Erythroblast (primary cell): Measurements from ENCODE around the gene ARHGEF4.

Experiments used
- GATA1 ChIP-seq: IDR thresholded peaks from 2 replicates; pipeline ENCODE4 v1.6.1; 2011; ENCODE audit warnings: low read depth, mild to moderate bottlenecking, control low read depth, low read length, moderate library complexity
- POLR2A ChIP-seq: IDR thresholded peaks from 2 replicates; pipeline ENCODE4 v1.6.1; 2011; ENCODE audit warnings: mild to moderate bottlenecking, low read length

DNA sequence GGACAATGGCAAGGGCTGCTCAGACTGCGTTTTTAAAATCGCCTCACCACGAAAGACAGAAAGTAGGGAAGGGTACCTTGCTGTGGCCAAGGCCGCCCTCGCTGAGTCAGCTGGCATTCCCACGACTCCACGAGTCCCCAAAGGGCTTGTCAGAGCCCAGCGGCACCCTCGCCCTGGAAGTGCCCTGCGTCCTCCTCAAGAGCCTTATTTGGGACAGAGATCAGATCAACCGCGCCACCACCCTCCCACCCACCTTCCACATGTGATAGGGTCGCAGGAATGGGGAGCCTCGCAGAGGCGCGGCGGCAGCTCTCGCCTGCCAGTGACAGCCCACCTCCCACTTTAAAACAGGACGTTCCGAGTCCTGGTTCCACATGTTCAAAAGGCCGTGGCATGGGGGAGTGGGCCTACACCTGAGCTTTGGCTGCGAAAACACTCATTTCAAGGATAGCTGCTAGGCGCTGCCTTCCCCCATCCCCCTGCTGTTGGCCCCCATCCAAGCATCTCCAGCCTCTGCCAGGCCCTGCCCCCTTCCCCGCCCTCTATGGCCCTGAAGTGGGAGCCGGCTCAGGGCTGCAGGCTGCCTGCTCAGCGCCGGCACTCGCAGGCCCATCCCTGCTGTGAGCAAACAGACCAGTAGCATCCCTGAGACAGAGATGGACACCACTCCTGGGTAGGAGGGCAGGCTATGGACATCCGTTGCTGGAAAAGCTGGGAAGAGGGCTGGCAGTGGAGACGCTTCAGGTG, 38.1 kb upstream of the ARHGEF4 start:
- no peak for TF ChIP-seq POLR2A
- TF ChIP-seq GATA1: no peak
